GM21786 (cell line): ENCODE measurements around the gene ZNRF3.

Source experiments
- ATAC-seq: cut with Tn5 transposase; IDR thresholded peaks from one replicate; pipeline ENCODE4 v1.9.1; 2021; ENCODE audit not compliant: unreplicated experiment

The ZNRF3 gene

DNA sequence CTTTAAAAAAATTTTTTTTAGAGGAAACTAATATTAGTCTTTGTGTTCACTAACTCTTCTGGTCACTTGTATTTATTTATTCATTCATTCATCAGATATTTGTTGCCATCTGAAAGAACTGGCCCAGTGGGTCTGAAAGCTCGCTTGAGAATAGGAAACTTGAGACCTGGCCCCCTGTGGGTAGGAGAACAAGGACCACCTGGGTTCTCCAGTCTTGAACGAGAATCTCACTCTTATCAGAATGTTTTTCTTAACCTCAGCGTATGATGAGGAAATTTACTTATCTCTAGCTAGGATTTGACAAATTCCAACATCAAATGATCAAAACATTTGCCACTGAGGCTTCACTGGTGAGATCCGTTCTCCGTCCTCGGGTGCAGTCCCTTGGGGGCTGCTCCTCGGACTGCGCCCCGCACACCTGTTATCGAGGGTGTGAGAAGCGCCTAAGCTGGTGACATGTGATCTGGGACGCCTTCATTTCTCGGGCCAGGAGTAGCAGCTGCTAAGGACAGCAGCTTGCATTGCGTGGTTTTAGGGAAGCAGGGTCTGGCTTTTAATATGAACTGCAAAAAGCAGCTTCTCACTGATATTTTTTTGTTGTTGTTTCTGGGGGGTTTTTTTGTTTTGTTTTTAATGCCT, 171.9 kb downstream of the ZNRF3 start:
- no peak for ATAC-seq

GRCh38 chr22:29056472-29056871, 173.1 kb downstream of the ZNRF3 start:
- no peak for ATAC-seq

- ATAC-seq = no peak
Observed at GRCh38 chr22:29060251-29060869, 177.0 kb downstream of the ZNRF3 start.

DNA sequence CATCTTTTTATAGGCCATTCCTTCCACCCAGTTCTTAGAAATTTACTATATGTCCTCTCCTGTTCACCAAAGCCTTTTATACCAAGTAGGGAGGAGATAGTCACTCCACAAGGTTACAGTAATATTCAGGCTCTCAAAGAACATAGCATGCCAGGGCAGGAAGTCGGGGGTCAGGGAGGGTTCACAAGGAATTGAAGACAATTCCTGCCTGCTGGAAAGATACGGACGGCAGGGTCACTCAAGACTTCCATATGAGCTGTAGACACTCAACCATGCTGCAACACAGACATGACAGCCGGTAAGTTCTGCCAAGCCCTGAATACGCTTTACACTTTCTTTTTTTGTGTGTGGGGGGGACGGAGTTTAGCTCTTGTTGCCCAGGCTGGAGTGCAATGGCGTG, 177.6 kb downstream of the ZNRF3 start:
- ATAC-seq = no peak

- ATAC-seq = no peak
Observed at GRCh38 chr22:29061773-29062172, 178.4 kb downstream of the ZNRF3 start, which contains the start of gene C22orf31. C22orf31 (minus strand) TSS chr22:29061831; CDS start chr22:29061792, 39 bp downstream.

DNA sequence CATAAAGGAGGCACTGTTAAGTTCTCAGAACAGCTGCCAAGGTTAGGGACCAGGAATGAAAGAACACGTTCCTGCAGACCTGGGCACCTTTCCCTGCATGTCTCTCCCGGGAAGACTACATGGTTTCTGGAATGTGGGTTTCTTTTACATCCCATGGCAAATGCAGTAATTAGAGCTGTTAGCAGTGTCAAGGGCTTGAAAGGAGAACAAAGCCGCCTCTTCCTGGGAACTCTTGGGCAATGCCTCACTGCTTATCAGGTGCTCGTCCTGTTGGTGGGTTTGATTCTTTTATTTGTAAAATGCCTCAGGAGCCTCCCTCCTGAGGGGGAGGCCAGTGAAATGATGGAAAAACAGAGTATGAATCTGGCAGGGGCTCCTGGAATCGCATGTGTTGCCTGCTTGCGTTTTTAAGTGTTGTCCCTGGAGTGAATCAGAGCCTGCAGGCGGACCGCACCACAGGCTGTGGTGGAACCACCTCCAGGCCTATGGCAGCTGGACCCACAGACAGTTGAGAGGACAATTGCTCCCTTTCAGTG, 179.0 kb downstream of the ZNRF3 start:
- ATAC-seq = no peak

GRCh38 chr22:29065468-29066190, 182.3 kb downstream of the ZNRF3 start:
- no peak for ATAC-seq

DNA sequence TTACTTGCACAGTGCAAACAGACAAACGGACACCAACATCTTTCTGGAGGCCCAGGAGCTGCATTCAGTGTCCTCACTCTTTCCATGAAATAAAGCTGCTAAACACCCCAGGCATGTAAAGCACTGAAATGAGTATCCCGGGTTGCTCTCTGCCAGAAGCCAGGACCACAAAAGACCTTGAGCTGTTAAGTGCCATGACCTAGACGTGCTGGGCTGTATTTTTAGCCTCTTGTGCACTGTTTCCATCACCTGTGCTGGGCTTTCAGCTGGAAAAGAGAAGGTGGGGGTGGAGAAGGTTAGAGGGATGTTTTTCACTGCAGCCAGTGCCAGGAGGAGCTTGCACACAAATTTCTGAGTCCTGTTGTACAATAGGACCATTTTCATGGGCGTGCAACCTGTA, 186.1 kb downstream of the ZNRF3 start:
- ATAC-seq = no peak

GRCh38 chr22:29070490-29070889, 187.1 kb downstream of the ZNRF3 start:
- ATAC-seq = no peak

GRCh38 chr22:29071261-29072045, 188.1 kb downstream of the ZNRF3 start:
- no peak for ATAC-seq

GRCh38 chr22:29072193-29072978, 189.0 kb downstream of the ZNRF3 start:
- ATAC-seq = peak; percentile 79

DNA sequence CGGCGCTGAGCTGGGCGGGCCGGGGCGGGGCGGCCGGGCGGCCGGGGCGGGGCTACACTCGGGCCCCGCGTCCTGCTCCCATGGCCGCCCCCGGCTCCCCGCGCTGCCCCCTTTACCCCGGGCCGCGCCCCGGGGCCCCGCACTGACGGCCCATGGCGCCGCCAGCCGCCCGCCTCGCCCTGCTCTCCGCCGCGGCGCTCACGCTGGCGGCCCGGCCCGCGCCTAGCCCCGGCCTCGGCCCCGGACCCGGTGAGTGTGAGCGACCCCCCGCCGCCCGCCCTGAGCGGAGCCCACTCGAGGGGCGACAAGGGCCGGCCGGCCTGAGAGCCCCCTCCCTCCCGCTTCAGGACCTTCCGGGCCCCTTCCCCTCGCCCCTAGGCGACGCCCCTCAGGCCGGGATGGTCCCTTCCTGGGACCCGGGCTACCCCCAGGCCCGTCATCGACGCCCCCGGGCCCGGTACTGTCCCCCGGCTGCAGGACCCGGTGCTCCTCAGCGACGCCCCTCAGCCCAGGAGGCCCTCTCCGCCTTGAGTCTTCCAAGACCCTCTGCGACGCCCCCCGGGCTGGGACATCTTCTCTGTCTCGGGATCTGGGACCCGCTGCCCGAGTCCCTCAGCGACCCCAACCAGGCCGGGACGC, 189.7 kb downstream of the ZNRF3 start, which contains the start of gene KREMEN1:
Gene KREMEN1 (plus strand): TSS at position 57 of the 639 bp plus-strand sequence. CDS start 96 bp downstream, at position 153.
- no peak for ATAC-seq

- ATAC-seq = no peak
Observed at GRCh38 chr22:29073618-29074275, 190.4 kb downstream of the ZNRF3 start.

DNA sequence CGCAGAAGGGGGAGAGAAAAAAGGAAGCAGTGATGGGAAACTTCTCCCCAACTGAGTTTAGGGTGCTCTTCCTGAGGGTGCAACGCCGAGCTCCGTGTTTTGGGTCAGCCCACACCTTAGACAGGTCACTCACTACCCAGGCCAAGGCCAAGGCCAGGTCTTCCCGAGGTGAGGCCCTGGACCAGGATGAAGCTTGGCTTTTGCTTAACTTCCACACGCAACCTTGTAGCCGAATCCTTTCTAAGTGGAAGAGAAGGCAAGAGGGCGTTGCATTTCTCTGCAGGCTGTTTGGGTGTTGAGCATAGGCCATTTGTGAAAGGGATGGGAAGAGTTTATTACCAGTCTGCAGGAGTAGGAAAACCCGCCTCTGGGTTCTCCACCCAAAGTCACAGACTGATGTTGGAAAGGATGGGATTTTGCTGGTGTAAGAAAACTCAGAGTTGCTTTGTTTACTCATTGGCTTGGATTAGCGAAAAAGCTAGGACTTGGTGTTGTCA, 191.0 kb downstream of the ZNRF3 start:
- no peak for ATAC-seq

DNA sequence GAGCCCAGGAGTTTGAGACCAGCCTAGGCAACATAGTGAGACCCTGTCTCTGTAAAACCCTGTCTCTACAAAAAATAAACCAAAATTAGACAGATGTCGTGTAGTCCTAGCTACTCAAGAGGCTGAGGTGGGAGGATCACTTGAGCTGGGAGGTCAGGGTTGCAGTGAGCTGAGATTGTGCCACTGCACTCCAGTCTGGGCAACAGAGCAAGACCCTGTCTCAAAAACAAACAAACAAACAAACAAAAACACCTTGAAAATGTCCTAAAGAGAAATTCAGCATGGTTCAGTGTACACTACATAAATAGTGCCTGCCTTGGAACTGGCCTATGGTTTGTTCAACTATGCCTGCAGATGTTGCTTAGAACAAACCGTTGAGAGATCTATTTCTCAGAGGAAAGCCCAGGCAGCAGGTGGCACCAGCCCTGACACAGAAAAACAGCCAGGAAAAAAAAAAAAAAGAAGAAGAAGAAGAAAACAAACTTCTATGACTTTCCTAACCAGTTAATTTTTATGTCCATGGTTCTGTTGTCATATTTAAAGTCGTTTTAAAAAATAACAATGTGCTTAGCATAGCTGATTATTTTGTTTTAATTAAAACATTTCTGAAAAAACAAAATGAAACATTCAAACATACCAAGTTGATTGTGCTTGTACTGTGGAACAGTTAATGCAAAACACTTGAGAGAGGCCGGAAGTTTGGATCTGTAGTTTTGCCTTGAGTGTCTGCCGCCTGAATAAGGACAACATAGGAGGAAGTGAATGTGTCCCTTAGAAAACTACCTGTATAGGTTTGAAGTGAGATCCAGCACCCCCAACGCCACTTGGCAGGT, 194.9 kb downstream of the ZNRF3 start:
- no peak for ATAC-seq

GRCh38 chr22:29078869-29079207, 195.5 kb downstream of the ZNRF3 start:
- ATAC-seq = no peak

GRCh38 chr22:29079218-29079901, 196.0 kb downstream of the ZNRF3 start:
- ATAC-seq = no peak
